Fibroblast of pulmonary artery (primary cell): ENCODE data around the gene MFSD11.
"Not testable (repeated sequence)": the region's sequence is repeated elsewhere in the genome, so short reads cannot be mapped to it uniquely, and the experiment has no call there.

Source experiments
- DNase-seq: peaks from one replicate; pipeline ENCODE4 v3.0.0-alpha.2; 2010; ENCODE audit warnings: low read depth
- H3K4me3 ChIP-seq: replicated peaks from 2 replicates; pipeline ENCODE4 v1.5.1; 2011; ENCODE audit warnings: low read depth, mild to moderate bottlenecking, control low read depth, low read length, moderate library complexity
- TF ChIP-seq, protein P1 (sequence below): IDR thresholded peaks from 2 replicates; pipeline ENCODE4 v1.5.1; 2011; ENCODE audit warnings: mild to moderate bottlenecking, control low read depth, low read length, inconsistent platforms; ENCODE audit errors: missing control alignments

MFSD11 gene

DNA sequence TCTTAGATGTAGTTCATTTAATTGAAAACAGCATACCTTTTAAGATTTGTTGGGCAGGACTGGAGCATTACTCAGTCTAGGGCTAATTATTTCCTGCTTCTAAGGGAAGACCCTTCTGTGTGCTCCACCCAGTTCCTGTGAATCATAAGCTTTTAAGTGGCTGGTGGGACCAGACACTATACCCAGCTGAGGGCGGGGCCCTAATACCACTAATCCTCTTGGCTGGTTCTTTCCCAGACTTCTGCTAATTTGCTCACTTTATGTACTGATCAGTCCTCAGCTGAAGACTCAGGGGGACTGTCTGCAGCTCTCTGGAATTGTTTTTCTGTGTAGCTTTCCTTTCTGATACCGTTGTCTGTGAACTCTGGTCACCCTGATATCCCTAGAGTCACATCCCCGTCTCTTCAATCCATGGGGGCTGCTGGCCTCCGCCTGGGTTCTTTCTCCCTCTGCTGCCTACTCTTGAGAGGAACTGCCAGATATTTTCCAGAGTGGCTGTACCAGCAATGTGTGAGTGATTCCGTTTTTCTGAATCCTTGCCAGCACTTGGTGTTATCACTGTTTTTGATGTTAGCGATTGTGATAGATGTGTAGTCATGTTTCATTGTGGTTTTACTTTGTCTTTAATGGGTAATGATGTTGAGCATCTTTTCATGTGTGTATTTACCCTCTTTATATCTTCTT, 35.1 kb downstream of the MFSD11 start:
- no peak overlapping the region for H3K4me3 ChIP-seq
- TF ChIP-seq, protein P1, sequence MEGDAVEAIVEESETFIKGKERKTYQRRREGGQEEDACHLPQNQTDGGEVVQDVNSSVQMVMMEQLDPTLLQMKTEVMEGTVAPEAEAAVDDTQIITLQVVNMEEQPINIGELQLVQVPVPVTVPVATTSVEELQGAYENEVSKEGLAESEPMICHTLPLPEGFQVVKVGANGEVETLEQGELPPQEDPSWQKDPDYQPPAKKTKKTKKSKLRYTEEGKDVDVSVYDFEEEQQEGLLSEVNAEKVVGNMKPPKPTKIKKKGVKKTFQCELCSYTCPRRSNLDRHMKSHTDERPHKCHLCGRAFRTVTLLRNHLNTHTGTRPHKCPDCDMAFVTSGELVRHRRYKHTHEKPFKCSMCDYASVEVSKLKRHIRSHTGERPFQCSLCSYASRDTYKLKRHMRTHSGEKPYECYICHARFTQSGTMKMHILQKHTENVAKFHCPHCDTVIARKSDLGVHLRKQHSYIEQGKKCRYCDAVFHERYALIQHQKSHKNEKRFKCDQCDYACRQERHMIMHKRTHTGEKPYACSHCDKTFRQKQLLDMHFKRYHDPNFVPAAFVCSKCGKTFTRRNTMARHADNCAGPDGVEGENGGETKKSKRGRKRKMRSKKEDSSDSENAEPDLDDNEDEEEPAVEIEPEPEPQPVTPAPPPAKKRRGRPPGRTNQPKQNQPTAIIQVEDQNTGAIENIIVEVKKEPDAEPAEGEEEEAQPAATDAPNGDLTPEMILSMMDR: no peak
- DNase-seq: peak; percentile 60

DNA sequence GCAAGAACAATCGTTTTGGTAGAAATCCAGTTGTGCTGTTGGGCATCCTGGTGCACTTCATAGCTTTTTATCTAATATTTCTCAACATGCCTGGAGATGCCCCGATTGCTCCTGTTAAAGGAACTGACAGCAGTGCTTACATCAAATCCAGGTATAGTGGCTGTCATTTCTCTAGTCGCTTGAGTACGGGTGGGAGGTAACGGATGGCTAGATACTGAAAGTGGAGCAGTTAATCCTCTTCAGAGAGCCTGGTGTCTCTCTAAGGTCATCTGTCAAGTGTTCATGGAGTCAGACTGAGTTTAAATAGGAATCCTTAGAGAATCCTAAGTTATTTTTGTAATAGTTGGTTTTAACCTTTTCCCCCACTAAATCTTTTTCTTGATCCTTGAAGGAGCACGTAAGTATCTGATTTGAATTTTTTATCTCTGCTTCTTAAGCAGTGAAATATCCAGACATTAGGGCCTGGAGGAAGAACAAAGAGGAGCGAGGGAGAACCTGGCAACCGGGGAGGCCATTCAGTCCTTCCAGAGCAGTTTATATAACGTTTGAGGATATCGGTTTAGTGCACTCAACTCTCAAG, 37.2 kb downstream of the MFSD11 start:
- TF ChIP-seq, protein P1: no peak
- no peak for DNase-seq
- H3K4me3 ChIP-seq: no peak overlapping the region

DNA sequence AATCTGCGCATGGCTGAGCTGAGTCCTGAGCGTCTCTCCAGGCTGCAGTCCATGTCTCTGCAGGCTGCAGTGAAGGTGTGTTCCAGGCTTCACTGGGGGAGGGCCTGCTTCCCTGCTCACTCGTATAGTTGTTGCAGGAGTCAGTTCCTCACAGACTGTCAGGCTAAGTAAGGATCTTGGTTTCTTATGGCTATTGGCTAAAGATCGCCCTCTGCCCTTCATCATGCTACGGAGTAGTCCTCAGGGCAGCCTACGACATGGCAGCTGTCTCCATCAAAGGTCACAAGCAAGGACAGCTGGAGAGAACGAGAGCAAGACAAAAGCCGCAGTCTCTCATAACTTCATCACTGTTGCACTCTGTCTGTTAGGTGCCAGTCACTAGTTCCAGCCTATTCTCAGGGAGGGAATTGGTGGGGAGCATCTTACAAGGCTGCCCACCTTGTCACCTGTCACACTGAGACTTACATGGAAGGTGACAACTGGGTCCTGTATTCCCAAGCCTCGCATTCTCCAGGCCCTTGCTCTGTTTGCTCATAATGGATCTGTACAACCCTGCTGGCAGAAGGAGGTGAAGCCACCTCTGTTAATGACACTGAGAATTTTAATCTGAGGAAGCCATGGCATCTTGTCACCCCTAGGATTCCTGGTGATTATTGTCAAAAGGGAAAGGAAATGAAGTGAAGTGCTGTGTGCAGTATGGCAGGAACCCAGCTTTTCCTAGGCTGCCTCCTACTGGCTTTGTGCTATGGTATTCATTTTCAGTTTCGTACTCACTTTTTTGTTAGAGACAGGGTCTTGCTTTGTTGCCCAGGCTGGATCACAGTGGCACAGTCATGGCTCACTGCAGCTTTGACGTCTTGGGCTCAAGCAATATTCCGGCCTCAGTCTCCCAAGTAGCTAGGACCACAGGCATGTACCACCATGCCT, 43.4 kb downstream of the MFSD11 start:
- no peak for DNase-seq
- TF ChIP-seq, protein P1: no peak
- H3K4me3 ChIP-seq: no peak overlapping the region

DNA sequence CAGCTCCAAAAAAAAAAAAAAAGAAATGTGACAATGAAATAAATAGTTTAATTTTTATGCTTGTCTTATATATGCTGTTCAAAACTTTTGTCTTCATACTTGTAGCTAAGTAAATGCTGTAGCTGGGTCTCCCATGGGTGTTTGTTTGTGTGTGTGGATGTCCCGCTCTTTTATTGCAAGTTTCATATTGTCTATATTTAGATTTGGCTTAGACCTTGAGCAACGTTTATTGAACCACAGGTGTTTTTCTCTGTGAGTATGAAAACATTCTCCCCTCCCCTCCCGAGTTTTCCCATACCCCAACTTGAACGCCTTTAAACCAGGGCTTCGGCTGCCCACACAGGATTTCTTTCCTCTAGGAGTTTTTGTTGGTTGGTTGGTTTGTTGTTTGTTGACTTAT, 45.2 kb downstream of the MFSD11 start:
- no peak overlapping the region for H3K4me3 ChIP-seq
- TF ChIP-seq, protein P1: no peak
- no peak for DNase-seq

DNA sequence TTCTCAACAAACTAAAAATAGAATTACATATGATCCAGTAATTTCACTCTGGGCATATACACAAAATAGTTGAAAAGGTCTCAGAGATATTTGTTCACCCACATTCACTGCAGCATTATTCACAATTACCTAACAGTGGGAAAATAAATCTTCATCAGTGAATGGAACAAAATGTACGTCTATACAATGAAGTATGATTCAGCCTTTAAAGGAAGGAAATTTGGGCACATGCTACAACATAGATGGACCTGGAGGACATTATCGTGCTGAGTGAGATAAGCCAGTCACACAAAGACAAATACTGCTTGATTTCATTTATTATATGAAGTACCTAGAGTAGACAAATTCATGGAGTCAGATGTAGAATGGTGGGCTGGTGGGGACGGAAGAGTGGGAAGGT, 47.0 kb downstream of the MFSD11 start:
- TF ChIP-seq, protein P1: no peak
- no peak for DNase-seq
- no peak overlapping the region for H3K4me3 ChIP-seq

DNA sequence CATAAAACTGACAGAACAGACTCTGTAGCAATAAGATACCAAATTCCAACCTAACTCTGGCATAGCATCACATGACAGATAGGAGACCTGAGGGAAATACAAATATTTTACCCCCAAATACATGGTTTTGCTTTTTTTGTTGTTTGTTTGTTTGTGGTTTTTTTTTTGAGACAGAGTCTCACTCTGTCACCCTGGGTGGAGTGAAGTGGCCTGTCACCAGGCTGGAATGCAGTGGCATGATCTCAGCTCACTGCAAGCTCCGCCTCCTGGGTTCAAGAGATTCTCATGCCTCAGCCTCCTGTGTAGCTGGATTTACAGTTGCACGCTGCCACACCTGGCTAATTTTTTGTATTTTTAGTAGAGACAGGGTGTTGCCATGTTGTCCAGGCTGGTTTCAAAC, 49.9 kb downstream of the MFSD11 start:
- DNase-seq: not testable (repeated sequence)

DNA sequence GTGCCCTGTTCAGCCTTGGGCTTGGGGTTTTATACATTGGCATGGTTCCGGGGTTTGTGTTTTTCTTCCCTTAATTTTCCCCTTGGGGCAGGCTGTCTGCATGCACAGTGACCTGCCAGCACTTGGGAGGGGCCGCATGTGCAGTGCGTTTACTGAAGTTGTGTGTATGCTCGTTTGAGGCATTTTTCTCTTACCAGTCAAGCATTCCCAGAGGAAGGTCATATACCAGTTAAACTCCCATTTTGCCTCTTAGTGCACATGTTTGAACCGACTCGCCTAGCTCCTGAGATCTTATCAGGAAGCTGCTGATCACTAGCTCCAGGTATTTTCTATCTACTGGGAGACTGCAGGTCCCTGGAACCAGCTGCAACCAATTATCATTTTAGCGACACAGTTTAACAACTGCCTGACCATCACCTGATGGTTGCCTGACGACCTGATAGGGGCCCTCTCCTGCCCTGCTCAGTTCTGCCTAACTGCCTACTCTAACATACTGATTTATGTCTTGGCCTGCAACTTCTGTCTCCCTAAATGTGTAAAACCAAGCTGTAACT, 51.4 kb downstream of the MFSD11 start:
- H3K4me3 ChIP-seq: no peak overlapping the region
- DNase-seq: no peak
- TF ChIP-seq, protein P1: no peak

More for the DNA sequence above, 49.9 kb downstream of the MFSD11 start:
- H3K4me3 ChIP-seq: not testable (repeated sequence)
